A673 (cell line): ENCODE measurements around the gene AGRP. TPM values are rescaled to one million over a fixed set of nuclear protein-coding genes. Genes with fewer than 3 reads are reported as not detected.

Source experiments
- BruUV-seq: library from RNA; stranded (reverse); fragments of 400-500 nt; replicated peaks from 2 replicates; lab custom pipeline; 2021; lab: Mats Ljungman, UMichigan
- CTCF ChIA-PET: fragments of 300-600 bp; sonication (Branson Sonifier 250); formaldehyde crosslinking; loops from one replicate; lab custom pipeline; 2022; ENCODE audit warnings: antibody characterized with exemption; lab: Charles Lee
- POLR2A ChIA-PET: fragments of 300-600 bp; sonication (Branson Sonifier 250); formaldehyde crosslinking; loops from one replicate; lab custom pipeline; 2022; ENCODE audit warnings: antibody characterized with exemption; ENCODE audit not compliant: low non-redundant PET; lab: Charles Lee
- DNase-seq: peaks from one replicate; pipeline ENCODE4 v3.0.0-alpha.2; 2015; ENCODE audit warnings: low spot score
- H3K27ac ChIP-seq: fragments of 200-600 bp; sonication (generic); 2 replicates; pipeline ENCODE4 v1.5.1; 2016; ENCODE audit warnings: mixed run types, low read depth, mild to moderate bottlenecking, mixed read lengths, antibody characterized with exemption, low read length; ENCODE audit not compliant: poor library complexity, severe bottlenecking
- H3K27me3 ChIP-seq: fragments of 200-600 bp; sonication (generic); replicated peaks from 2 replicates; pipeline ENCODE4 v1.6.1; 2017; ENCODE audit warnings: mixed run types, low read depth, mild to moderate bottlenecking, mixed read lengths, antibody characterized with exemption, low read length; ENCODE audit not compliant: insufficient read depth, poor library complexity
- H3K36me3 ChIP-seq: fragments of 200-600 bp; sonication (generic); 2 replicates; pipeline ENCODE4 v1.6.1; 2016; ENCODE audit warnings: mixed run types, mild to moderate bottlenecking, mixed read lengths, antibody characterized with exemption, low read length; ENCODE audit not compliant: insufficient read depth, poor library complexity, severe bottlenecking
- H3K4me1 ChIP-seq: fragments of 200-600 bp; sonication (generic); 2 replicates; pipeline ENCODE4 v1.6.1; 2017; ENCODE audit warnings: mixed run types, mild to moderate bottlenecking, mixed read lengths, antibody characterized with exemption, low read length; ENCODE audit not compliant: insufficient read depth, poor library complexity, severe bottlenecking
- H3K4me3 ChIP-seq: fragments of 200-600 bp; sonication (generic); 2 replicates; pipeline ENCODE4 v1.5.1; 2016; ENCODE audit warnings: low read depth, mixed run types, mild to moderate bottlenecking, mixed read lengths, low read length; ENCODE audit not compliant: poor library complexity, severe bottlenecking
- H3K9me3 ChIP-seq: fragments of 200-600 bp; sonication (generic); 2 replicates; pipeline ENCODE4 v1.6.1; 2016; ENCODE audit warnings: mixed run types, low read depth, mild to moderate bottlenecking, mixed read lengths, antibody characterized with exemption, low read length; ENCODE audit not compliant: poor library complexity, severe bottlenecking
- EZH2 ChIP-seq: fragments of 200-600 bp; sonication (generic); IDR thresholded peaks from 2 replicates; pipeline ENCODE4 v1.6.1; 2017; ENCODE audit warnings: borderline replicate concordance, low read depth, mild to moderate bottlenecking, mixed read lengths, antibody characterized with exemption, low read length; ENCODE audit not compliant: poor library complexity, severe bottlenecking
- intact Hi-C: fragments of 100-400 bp; cut with micrococcal nuclease; formaldehyde crosslinking; loops from one replicate; pipeline ENCODE4 v1.10.0; 2022; ENCODE audit not compliant: unreplicated experiment
- total RNA-seq: library from RNA; stranded (reverse); gene quantifications from 2 replicates; pipeline ENCODE4 v1.2.3, GENCODE V29; 2021
- TF ChIP-seq, protein P1 (sequence below): fragments of 300-800, 200-600 bp; sonication (generic); conservative IDR thresholded peaks from 2 replicates; pipeline ENCODE4 v1.5.1; 2017; ENCODE audit warnings: low read depth, mild to moderate bottlenecking, antibody characterized with exemption, low read length, moderate library complexity, mixed read lengths

AGRP gene
- total RNA-seq, 1 experiment from 2014 or later = not detected

DNA sequence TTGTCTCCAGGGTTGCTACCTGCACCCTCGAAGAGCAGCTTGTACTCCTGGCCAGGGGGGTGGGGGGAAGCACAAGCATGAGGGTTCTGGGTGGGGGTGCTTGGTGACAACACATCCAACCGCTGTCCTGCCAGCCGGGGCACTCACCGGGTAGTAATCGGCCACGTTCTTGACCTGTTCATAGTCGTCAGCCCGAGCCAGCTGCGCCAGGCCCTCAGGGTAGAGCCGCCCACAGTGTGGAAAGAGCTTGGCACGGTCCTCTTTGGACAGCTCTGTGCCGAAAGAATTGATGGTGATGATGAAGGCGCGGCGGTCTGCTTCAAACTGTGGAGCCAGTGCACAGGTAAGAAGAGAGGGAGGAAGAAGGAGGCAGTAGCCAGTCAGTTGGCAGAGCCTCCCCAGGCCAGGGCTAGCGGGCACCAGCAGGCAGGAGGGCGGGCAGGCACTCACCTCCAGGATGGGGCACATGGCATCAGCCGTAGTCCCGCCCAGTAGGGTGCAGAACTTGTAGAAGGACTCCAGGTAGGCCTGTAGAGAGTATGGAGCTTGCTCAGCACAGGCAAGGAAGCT lies 44.4 kb downstream of the AGRP start:
- intact Hi-C loops = no loop called here
- no TSS peak for BruUV-seq
- TF ChIP-seq, protein P1, sequence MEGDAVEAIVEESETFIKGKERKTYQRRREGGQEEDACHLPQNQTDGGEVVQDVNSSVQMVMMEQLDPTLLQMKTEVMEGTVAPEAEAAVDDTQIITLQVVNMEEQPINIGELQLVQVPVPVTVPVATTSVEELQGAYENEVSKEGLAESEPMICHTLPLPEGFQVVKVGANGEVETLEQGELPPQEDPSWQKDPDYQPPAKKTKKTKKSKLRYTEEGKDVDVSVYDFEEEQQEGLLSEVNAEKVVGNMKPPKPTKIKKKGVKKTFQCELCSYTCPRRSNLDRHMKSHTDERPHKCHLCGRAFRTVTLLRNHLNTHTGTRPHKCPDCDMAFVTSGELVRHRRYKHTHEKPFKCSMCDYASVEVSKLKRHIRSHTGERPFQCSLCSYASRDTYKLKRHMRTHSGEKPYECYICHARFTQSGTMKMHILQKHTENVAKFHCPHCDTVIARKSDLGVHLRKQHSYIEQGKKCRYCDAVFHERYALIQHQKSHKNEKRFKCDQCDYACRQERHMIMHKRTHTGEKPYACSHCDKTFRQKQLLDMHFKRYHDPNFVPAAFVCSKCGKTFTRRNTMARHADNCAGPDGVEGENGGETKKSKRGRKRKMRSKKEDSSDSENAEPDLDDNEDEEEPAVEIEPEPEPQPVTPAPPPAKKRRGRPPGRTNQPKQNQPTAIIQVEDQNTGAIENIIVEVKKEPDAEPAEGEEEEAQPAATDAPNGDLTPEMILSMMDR = no peak
- TF ChIP-seq EZH2 = no peak
- POLR2A ChIA-PET = no interaction called here
- Histone ChIP-seq H3K9me3 (no peaks in the 10 kb centered on the region), H3K27ac (no peak overlapping the region), H3K4me1 (no peaks in the 10 kb centered on the region), H3K4me3 (no peak overlapping the region), H3K36me3 (no peaks in the 10 kb centered on the region), H3K27me3 (no peaks in the 10 kb centered on the region)
- DNase-seq = no peak
- CTCF ChIA-PET = interaction anchor here (1.1 kb wide), 1 partner anchor 27 kb away, joined by 3 read pairs; no protein-coding TSS in a partner anchor

DNA sequence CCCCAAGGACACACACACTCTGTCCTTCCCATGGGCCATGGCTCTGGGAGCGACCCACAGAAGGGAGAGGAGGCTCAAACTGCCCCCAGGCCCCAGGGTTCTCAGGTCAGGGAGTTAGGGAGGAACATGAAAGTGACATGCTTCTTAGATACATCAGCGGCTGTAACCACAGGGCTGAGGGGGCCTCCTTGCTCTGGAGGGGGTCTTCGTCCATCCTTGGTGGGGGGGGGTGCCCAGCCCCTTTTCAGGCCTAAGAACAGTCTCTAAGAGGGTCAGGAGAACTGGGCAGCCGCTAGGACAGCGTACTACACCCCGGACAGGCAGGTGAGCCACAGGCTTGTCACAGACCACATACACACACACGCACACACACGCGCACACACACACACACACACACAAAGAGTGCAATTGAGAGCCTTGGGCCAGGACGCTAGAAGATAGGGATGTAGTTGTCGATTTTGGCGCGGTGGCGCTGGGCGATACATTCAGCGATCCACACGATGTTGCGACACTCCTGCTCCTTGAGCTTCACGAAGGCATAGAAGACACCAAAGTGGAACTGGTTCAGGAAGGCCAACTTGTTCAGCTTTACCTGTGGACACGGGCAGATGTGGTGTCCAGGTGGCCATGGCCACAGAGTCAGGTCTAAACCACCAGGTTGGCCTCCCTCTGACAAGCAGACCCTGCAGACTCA lies 45.1 kb downstream of the AGRP start:
- TF ChIP-seq, protein P1 = no peak
- no peak for TF ChIP-seq EZH2
- no peak overlapping the region for H3K27ac ChIP-seq
- H3K4me1 ChIP-seq = no peaks in the 10 kb centered on the region
- no peaks in the 10 kb centered on the region for H3K36me3 ChIP-seq
- no peaks in the 10 kb centered on the region for H3K9me3 ChIP-seq
- ChIA-PET CTCF (interaction anchor here (1.1 kb wide), 1 partner anchor 28 kb away, joined by 3 read pairs; no protein-coding TSS in a partner anchor), POLR2A (no interaction called here)
- intact Hi-C loops = no loop called here
- H3K27me3 ChIP-seq = no peaks in the 10 kb centered on the region
- BruUV-seq = TSS peak; percentile 87
- no peak for DNase-seq
- no peak overlapping the region for H3K4me3 ChIP-seq

DNA sequence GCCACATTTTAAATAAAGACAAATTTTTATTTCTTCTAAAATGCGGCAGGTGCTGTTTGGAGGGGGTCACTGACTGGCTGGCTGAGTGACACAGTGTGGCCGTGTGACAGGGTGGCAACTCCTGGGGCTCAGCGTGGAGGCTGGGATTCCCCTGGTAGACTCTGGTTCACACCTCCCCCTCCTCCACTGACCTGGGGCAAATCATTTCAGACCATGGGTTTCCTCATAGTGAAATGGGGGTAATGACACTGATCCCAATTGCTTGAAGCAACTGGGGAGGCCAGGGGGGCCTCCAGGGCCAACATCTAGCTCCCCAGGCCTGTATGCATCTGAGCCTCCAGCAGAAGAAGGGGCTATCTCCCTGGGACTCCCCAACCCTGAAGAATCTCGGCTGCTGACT lies 45.8 kb downstream of the AGRP start:
- no peak overlapping the region for H3K4me3 ChIP-seq
- no peak overlapping the region for H3K27ac ChIP-seq
- H3K36me3 ChIP-seq = no peaks in the 10 kb centered on the region
- intact Hi-C loops = no loop called here
- no peak for DNase-seq
- H3K27me3 ChIP-seq = no peaks in the 10 kb centered on the region
- H3K9me3 ChIP-seq = no peaks in the 10 kb centered on the region
- ChIA-PET POLR2A (no interaction called here), CTCF (no interaction called here)
- TF ChIP-seq, protein P1 = no peak
- TF ChIP-seq EZH2 = no peak
- no peaks in the 10 kb centered on the region for H3K4me1 ChIP-seq
- no TSS peak for BruUV-seq
